GM19468 (cell line): Measurements from ENCODE around the gene FADS1.

Experiments
- ATAC-seq: cut with Tn5 transposase; IDR thresholded peaks from one replicate; pipeline ENCODE4 v1.9.1; 2021; ENCODE audit warnings: mild to moderate bottlenecking, moderate library complexity, moderate number of reproducible peaks; ENCODE audit not compliant: unreplicated experiment; ENCODE audit errors: extremely low read depth

Gene FADS1

DNA sequence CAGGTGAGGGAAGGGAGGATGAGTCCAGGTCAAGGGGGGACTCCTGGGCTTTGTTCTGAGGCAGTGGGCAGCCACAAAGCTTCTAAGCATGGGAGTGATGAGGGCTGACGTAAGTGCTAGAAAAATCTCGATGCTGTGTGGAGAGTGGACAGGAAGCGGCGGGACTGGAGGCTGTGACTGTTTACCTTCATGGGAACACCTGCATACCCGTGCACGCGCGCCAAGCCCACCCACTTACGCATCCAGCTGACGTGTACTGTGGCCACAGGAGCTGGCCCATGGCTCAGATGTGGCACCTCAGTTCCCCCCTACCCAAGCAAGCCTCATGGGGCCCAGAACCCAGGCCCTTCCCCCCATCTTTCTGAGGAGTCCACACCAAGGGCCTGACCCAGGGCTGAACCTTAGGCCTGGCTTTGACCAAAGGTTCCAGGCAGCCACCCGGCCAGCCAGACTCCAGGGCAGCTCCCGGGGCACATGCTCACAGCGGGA, 50.4 kb downstream of the FADS1 start:
- ATAC-seq, result no peak

GRCh38 chr11:61765550-61766253, 51.1 kb downstream of the FADS1 start:
- ATAC-seq, result no peak

GRCh38 chr11:61764606-61765260, 52.1 kb downstream of the FADS1 start:
- no peak for ATAC-seq

DNA sequence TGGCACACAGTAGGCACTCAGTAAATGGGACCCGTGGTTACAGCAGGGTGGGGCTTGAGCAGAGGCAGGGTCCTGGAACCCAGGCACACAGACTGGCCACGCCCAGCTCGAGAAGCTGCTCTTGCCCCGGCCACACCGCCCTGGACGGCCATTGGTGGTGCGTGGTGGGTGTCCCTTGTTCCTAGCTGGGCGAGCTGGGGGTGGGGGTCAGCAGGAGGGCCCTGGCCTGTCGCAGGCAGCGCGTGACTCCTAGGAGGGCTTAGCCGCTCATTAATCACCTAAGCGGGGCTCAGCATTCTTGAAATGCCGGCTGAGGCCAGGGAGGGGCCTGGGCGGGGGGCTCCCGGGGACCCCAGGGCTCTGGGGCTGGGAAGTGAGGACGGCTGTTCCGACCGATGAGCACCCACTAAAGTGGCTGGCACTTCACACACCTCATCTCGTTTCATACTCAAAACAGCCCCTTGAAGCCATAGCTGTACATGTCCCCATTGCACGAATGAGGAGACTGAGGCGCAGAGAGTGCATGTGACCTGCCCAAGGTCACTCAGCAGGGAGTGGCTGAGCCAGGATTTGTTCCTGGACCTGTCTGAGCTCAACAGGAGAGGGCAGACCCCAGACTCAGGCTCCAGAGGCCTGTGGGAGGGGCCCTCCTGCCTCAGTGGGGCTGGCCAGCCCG, 52.7 kb downstream of the FADS1 start:
- ATAC-seq, result no peak

- ATAC-seq, result no peak
Measured at GRCh38 chr11:61762798-61763197, 54.0 kb downstream of the FADS1 start.

- ATAC-seq, result no peak
Measured at GRCh38 chr11:61762223-61762615, 54.6 kb downstream of the FADS1 start.

- ATAC-seq, result no peak
Measured at GRCh38 chr11:61761440-61762222, 55.2 kb downstream of the FADS1 start.

DNA sequence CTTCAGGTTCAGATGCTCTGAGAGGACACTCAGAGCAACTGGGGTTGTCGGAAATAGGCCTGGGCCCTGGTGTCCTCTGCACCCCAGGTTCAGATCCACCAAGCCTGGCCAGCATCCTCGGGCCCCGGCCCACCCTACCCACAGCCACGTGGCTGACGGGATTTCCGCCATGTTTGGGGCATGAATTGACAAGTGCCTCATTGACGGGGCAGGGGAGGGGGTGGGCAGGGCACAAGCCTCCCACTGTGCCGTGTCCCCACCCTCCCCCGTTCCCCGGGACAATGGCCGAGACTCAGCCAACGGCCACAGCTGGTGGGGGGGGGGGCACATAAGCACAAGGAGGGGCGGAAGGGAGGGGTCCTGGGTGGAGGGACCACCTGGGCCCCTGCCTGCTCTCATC, 55.9 kb downstream of the FADS1 start:
- ATAC-seq, result no peak

GRCh38 chr11:61757213-61757862, 59.5 kb downstream of the FADS1 start:
- ATAC-seq, result no peak

- no peak for ATAC-seq
Measured at GRCh38 chr11:61756452-61757212, 60.2 kb downstream of the FADS1 start.

GRCh38 chr11:61756147-61756451, 60.7 kb downstream of the FADS1 start:
- ATAC-seq, result no peak

DNA sequence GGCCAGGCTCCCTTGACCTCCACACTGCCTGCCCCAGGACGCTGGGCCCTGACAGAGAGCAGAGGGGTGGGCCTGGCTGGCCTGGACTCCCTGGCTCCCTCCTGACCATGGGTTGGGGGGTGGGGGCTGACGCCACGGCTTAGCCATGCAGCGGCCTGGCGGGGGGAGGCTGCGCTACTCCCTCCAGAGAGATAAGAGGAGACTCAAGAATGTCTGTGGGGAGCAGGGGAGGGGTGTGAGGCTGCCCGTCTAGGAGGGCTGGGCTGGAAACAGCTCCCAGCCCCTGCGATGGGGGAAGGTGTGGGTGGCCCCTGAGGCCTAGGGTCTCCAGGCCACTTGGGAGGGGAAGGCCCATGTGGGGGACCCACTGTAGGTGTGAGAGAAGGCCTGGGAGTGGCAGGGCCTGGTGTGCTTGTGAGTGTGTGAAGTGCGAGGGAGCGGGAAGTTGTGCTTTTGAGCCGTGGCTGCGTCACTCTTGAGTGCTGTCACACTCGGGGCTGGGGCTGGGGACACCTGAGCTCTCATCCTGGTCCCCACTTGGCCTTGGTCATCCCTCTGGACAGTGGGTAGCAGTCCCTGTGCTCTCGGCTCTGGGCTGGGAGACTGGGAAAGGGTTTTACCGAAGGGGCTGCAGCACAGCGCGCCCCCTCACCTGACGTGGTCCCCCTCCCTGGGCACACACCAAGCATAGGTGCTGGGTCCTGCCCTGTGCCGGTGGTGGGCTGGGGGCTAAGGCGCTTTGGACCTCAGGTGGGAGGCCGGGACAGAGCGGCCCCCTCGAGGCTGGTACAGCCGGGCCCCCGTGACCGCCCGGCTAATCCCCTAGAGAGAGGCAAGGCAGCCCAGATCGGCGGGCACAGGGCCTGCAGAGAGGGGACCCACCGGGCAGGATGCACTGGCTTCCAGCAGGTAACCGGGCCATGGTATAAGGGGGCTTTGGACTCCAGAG, 62.0 kb downstream of the FADS1 start:
- ATAC-seq, result no peak

DNA sequence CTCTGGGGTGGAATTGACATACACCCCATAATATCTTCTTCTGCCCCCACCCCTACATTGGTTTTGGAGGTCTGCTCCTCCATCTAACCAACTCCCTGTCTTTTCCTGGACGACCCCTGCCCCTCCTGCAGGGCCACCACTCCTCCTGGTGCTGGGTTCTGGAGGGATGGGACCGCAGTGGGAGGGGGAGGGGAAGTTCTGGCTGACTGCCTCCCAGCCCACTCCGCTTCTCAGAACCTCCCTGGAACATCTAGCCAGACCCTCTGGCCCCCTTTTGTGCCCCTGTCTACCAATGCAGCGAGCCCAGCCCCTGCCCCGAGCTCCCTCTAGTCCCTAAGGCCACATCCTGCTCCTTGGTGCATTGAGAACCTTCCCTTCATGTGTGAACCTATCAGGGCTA, 63.1 kb downstream of the FADS1 start:
- ATAC-seq, result no peak

DNA sequence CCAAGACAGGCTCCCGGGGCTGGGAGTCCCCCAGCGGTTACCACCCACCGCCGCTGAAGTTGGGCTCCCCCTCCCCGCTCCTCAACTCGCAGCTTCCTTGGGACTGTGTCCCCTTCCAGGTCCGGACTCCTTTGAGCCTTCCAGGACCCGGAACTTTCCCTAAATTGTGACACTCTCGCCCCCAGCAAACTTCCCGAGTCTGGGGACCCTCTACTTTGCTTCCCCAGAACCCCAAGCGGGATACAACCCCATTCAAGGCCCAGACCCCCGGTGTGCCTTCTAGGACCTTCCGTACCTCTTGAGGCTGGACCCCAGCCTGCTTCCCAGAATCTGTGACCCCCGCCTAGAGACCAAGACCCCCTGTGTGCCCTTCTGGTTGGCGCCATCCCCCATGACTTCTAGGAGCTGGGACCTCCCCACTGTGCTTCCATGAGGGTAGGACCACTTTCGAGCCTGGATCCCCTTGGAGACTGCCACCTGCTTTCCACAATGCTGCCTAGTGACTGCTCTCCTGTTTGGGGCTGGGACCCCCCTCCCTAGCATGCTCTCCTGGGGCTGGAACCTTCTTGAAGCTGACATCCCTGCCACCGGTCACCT, 63.8 kb downstream of the FADS1 start:
- ATAC-seq, result no peak

GRCh38 chr11:61752117-61752924, 64.5 kb downstream of the FADS1 start, which contains the start of gene MYRF:
TSS of gene MYRF (plus strand) at chr11:61752636. CDS start at chr11:61752745, 109 bp downstream.
- no peak for ATAC-seq

GRCh38 chr11:61751384-61751783, 65.4 kb downstream of the FADS1 start:
- no peak for ATAC-seq

DNA sequence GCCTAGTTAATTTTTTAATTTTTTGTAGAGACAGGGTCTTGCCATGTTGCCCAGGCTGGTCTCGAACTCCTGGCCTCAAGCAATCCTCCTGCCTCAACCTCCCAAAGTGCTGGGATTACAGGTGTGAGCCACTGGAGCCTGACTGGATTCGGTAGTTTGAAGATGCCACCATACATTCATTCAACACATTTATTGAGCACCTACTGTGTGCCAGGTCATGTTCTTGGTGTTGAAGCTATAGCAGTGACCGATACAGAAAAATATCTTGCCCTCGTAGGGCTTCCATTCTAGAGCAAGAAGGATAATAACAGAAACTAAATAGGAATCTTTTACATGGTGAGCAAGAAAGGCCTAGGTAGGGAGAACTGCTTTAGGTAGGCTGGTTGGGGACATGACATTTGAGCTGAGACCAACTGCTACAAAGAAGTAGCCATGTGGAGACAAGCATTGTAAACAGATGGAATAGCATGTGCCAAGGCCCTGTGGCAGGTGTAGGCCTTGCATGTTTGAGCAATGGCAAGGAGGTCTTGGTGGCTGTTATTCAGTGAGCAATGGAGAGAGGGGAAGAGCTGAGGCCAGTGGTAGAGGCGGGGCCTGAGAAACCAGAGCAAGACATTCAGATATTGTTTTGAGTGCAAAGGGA, 66.1 kb downstream of the FADS1 start:
- no peak for ATAC-seq
